Osteoblast (primary cell): ENCODE results near the gene TMEM17. TPM values are rescaled to one million over a fixed set of nuclear protein-coding genes. Genes with fewer than 3 reads are reported as not detected.

Source experiments
- DNase-seq: peaks from one replicate; pipeline ENCODE4 v3.0.0; 2011; ENCODE audit warnings: low spot score, mixed read lengths; ENCODE audit not compliant: insufficient read length; ENCODE audit errors: missing footprints
- H2AFZ ChIP-seq: 2 replicates; pipeline ENCODE4 v1.6.0; 2011; ENCODE audit warnings: mild to moderate bottlenecking, low read length
- H3K27ac ChIP-seq: 2 replicates; pipeline ENCODE4 v1.5.1; 2011; ENCODE audit warnings: mild to moderate bottlenecking, low read depth, low read length, moderate library complexity
- H3K27me3 ChIP-seq: 2 replicates; pipeline ENCODE4 v1.6.0; 2012; ENCODE audit warnings: mild to moderate bottlenecking, control low read depth, inconsistent platforms, low read length, moderate library complexity; ENCODE audit not compliant: insufficient read depth
- H3K36me3 ChIP-seq: 2 replicates; pipeline ENCODE4 v1.5.1; 2011; ENCODE audit warnings: mild to moderate bottlenecking, low read length, control low read depth, moderate library complexity; ENCODE audit not compliant: insufficient read depth
- H3K4me1 ChIP-seq: 2 replicates; pipeline ENCODE4 v1.5.1; 2011; ENCODE audit warnings: mild to moderate bottlenecking, low read length, control low read depth, moderate library complexity; ENCODE audit not compliant: insufficient read depth
- H3K4me2 ChIP-seq: 2 replicates; pipeline ENCODE4 v1.6.0; 2011; ENCODE audit warnings: mild to moderate bottlenecking, low read length; ENCODE audit not compliant: insufficient read depth
- H3K4me3 ChIP-seq: fragments of 200-600 bp; sonication (generic); 3 replicates; pipeline ENCODE4 v1.5.1; 2012; ENCODE audit warnings: mild to moderate bottlenecking, low read length, inconsistent platforms; ENCODE audit not compliant: insufficient read depth
- H3K79me2 ChIP-seq: 2 replicates; pipeline ENCODE4 v1.6.0; 2012; ENCODE audit warnings: mild to moderate bottlenecking, low read length, control low read depth, inconsistent platforms; ENCODE audit not compliant: insufficient read depth
- H3K9me3 ChIP-seq: 2 replicates; pipeline ENCODE4 v1.5.1; 2011; ENCODE audit warnings: low read depth, low read length, control low read depth
- H4K20me1 ChIP-seq: 2 replicates; pipeline ENCODE4 v1.6.0; 2012; ENCODE audit warnings: mild to moderate bottlenecking, low read length, control low read depth; ENCODE audit not compliant: insufficient read depth
- total RNA-seq: library from RNA; depleted of rRNA; stranded (reverse); fragments of >200 nt; gene quantifications from 2 replicates; pipeline ENCODE4 v1.2.3, GENCODE V29; 2012
- TF ChIP-seq, protein P1 (sequence below): IDR thresholded peaks from 2 replicates; pipeline ENCODE4 v1.5.1; 2011; ENCODE audit warnings: mild to moderate bottlenecking, low read depth, low read length, moderate library complexity; ENCODE audit errors: extremely low read depth

Gene TMEM17
- total RNA-seq, 1 donor: 3.3 TPM

DNA sequence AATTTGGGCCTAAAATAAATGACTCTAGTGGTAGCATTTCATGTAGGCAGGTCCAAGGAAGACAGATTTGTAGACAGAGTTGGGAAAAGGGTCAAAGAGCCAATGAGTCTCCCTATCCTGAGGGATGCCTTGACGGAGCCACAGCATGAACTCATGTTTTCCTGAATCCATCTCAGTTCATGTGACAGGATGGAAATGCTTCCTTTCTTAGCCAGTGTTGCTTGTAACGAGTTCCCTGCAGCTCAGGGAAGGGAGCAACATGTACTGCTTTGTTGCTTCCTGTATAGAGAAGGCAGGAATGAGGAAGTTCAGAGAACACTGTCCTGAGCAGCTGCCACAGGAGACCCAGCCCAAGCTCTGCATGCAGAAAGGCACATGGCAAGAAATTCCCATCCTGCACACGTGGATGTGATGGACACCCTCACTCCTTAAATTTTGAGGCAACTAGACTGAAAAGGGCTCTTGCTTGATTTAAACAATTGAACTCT is 27.9 kb downstream of the TMEM17 start:
- no peak overlapping the region for H3K4me2 ChIP-seq
- no peaks in the 10 kb centered on the region for H3K36me3 ChIP-seq
- no peaks in the 10 kb centered on the region for H4K20me1 ChIP-seq
- no peak overlapping the region for H3K27ac ChIP-seq
- no peaks in the 10 kb centered on the region for H3K9me3 ChIP-seq
- TF ChIP-seq, protein P1, sequence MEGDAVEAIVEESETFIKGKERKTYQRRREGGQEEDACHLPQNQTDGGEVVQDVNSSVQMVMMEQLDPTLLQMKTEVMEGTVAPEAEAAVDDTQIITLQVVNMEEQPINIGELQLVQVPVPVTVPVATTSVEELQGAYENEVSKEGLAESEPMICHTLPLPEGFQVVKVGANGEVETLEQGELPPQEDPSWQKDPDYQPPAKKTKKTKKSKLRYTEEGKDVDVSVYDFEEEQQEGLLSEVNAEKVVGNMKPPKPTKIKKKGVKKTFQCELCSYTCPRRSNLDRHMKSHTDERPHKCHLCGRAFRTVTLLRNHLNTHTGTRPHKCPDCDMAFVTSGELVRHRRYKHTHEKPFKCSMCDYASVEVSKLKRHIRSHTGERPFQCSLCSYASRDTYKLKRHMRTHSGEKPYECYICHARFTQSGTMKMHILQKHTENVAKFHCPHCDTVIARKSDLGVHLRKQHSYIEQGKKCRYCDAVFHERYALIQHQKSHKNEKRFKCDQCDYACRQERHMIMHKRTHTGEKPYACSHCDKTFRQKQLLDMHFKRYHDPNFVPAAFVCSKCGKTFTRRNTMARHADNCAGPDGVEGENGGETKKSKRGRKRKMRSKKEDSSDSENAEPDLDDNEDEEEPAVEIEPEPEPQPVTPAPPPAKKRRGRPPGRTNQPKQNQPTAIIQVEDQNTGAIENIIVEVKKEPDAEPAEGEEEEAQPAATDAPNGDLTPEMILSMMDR: no peak
- DNase-seq: peak; percentile 83
- no peaks in the 10 kb centered on the region for H3K79me2 ChIP-seq
- H3K27me3 ChIP-seq: no peaks in the 10 kb centered on the region
- peaks cover 21% of the 10 kb centered on the region for H3K4me1 ChIP-seq
- H3K4me3 ChIP-seq: no peak overlapping the region
- H2AFZ ChIP-seq: peak overlapping the region; percentile 70

- Histone ChIP-seq H3K36me3 (no peaks in the 10 kb centered on the region), H3K27me3 (no peaks in the 10 kb centered on the region), H3K27ac (no peak overlapping the region), H3K9me3 (no peaks in the 10 kb centered on the region), H4K20me1 (no peaks in the 10 kb centered on the region), H2AFZ (peak overlapping the region; percentile 11), H3K4me1 (peaks cover 22% of the 10 kb centered on the region), H3K79me2 (no peaks in the 10 kb centered on the region), H3K4me3 (no peak overlapping the region), H3K4me2 (no peak overlapping the region)
- TF ChIP-seq, protein P1: no peak
- no peak for DNase-seq
These were observed 28.4 kb downstream of the TMEM17 start for GRCh38 chr2:62477573-62477972.

DNA sequence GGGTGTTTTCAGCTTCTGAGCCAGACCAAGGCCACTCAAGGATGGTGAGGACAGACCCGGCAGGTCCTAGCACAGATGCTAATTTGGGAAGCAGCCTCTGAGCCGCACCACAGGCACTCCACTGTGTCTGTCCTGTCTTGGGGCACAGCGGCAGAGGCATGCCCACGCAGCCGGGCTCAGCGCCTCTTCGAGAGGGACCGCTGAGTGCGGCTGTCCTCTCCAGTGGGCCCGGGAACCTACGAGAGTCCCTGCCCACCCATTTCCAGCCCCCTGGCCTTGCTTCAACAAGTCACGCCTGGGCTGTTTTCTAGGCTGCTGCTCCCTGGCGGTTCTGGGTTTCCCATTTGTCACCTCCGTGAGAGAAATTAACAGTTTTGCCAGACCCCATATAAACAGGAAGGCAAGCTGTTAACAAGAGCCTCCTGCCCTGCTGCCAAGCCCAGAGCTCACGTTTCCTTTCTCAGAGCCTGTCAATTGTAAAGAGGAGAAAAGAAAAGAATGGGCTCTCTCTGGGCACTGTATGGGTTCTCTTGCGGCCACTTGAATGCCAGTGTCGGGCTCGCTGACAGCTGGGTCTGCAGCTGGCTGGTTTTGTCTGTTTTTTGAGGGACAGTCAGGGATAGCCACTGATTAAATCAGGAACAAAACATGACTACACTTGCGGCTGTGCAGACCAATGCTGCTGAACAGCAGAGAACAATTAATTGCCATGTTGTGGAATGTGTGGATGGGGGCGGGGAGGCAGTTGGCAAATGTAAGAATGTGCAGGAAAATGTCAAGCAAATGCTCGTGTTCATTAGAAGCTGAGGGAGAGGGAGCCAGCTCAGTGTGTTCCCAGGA is 30.6 kb downstream of the TMEM17 start:
- Histone ChIP-seq H3K36me3 (no peaks in the 10 kb centered on the region), H3K9me3 (no peaks in the 10 kb centered on the region), H3K4me3 (peak overlapping the region; percentile 62), H4K20me1 (no peaks in the 10 kb centered on the region), H2AFZ (peak overlapping the region; percentile 81), H3K4me2 (peak overlapping the region; percentile 71), H3K4me1 (peaks cover 30% of the 10 kb centered on the region), H3K27me3 (no peaks in the 10 kb centered on the region), H3K27ac (peak overlapping the region; percentile 27), H3K79me2 (no peaks in the 10 kb centered on the region)
- DNase-seq: no peak
- TF ChIP-seq, protein P1: no peak

GRCh38 chr2:62474176-62474575 is 31.8 kb downstream of the TMEM17 start:
- DNase-seq: no peak

More at GRCh38 chr2:62474176-62474575, 31.8 kb downstream of the TMEM17 start:
- H3K9me3 ChIP-seq: no peaks in the 10 kb centered on the region
- H2AFZ ChIP-seq: peak overlapping the region; percentile 25
- TF ChIP-seq, protein P1: no peak
- H3K27me3 ChIP-seq: no peaks in the 10 kb centered on the region
- H4K20me1 ChIP-seq: no peaks in the 10 kb centered on the region
- H3K27ac ChIP-seq: no peak overlapping the region
- no peaks in the 10 kb centered on the region for H3K79me2 ChIP-seq
- peaks cover 30% of the 10 kb centered on the region for H3K4me1 ChIP-seq
- H3K4me2 ChIP-seq: peak overlapping the region; percentile 71
- no peak overlapping the region for H3K4me3 ChIP-seq
- H3K36me3 ChIP-seq: no peaks in the 10 kb centered on the region
